ENCODE results near the gene PRKN. TPM values are rescaled to one million over a fixed set of nuclear protein-coding genes. Genes with fewer than 3 reads are reported as not detected.

Gene PRKN
- total and polyA plus RNA-seq, 5 donors from 2014 or later: 0.24 to 3.7 (median 2.5) TPM

DNA sequence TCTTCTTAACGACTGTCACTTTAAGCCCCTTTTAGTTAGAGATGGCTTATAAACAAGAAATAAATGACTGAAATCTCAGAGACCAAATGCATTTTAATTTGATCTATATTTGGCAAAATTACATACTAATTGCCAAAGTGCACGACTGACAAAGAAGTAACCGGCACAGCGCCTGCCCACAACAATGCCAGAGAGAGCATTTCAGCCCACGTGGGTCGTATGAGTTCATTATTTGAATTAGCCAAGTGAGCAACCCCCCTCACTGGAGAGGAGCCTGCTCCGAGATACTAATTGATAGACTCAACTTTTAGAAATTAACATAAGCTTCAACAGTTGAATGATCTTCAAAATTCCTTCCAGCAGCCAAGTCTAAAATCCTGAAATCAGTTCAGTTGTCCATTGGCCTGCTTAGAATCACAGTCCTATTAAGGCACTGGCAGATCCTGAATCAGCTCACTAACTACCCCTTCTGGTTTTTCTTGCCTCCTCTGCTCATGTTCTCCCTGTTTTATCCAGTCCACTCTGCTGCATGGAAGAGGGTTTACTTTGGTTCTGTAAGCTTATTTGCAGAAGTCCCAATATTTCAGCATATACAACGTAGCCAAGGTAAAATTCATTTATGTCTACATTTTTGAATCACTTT lies 934.6 kb downstream of the PRKN start:
- Mint-ChIP-seq H3K9me3 (peaks cover 0 to 13% (median 6%) of the 10 kb centered on the region in 7 donors), H3K4me1 (no peaks in the 10 kb centered on the region), H3K4me3 (no peak overlapping the region), H3K27ac (no peak overlapping the region), H3K27me3 (no peaks in the 10 kb centered on the region), H3K36me3 (no peaks in the 10 kb centered on the region)
- Histone ChIP-seq H3K36me3 (ENCODE audit: control insufficient read depth, insufficient read depth, low read length) (no peaks in the 10 kb centered on the region), H3K27me3 (ENCODE audit: control insufficient read depth, insufficient read depth, low read length) (no peaks in the 10 kb centered on the region), H3K27ac (ENCODE audit: insufficient read depth, low read length, poor library complexity, severe bottlenecking) (no peak overlapping the region), H3K4me1 (ENCODE audit: control insufficient read depth, insufficient read depth, low read length, poor library complexity, severe bottlenecking) (no peaks in the 10 kb centered on the region), H3K9me3 (ENCODE audit: control insufficient read depth in 2 of 2, low read length in 2 of 2) (no peaks in the 10 kb centered on the region), H3K4me3 (ENCODE audit: low read depth, low read length) (no peak overlapping the region)
- DNase-seq (no peak), ATAC-seq (ENCODE audit: low read depth in 2 of 2) (no peak)

GRCh38 chr6:161788531-161788930 lies 939.0 kb downstream of the PRKN start:
- Mint-ChIP-seq H3K27ac (no peak overlapping the region), H3K4me3 (no peak overlapping the region), H3K9me3 (peaks cover 0 to 10% (median 3%) of the 10 kb centered on the region in 7 donors), H3K27me3 (no peaks in the 10 kb centered on the region), H3K4me1 (no peaks in the 10 kb centered on the region), H3K36me3 (no peaks in the 10 kb centered on the region)
- no peaks in the 10 kb centered on the region for H3K4me1 ChIP-seq (ENCODE audit: control insufficient read depth, insufficient read depth, low read length, poor library complexity, severe bottlenecking)
- no peak overlapping the region for H3K27ac ChIP-seq (ENCODE audit: insufficient read depth, low read length, poor library complexity, severe bottlenecking)
- no peaks in the 10 kb centered on the region for H3K9me3 ChIP-seq (ENCODE audit: control insufficient read depth in 2 of 2, low read length in 2 of 2)
- H3K36me3 ChIP-seq (ENCODE audit: control insufficient read depth, insufficient read depth, low read length): no peaks in the 10 kb centered on the region
- no peaks in the 10 kb centered on the region for H3K27me3 ChIP-seq (ENCODE audit: control insufficient read depth, insufficient read depth, low read length)
- H3K4me3 ChIP-seq (ENCODE audit: low read depth, low read length): no peak overlapping the region
- no peak for DNase-seq
- no peak for ATAC-seq (ENCODE audit: low read depth in 2 of 2)

- Mint-ChIP-seq H3K9me3 (peaks cover 0 to 1% (median 0%) of the 10 kb centered on the region in 7 donors), H3K4me3 (no peak overlapping the region), H3K27me3 (no peaks in the 10 kb centered on the region), H3K4me1 (no peaks in the 10 kb centered on the region), H3K36me3 (no peaks in the 10 kb centered on the region), H3K27ac (no peak overlapping the region)
- no peaks in the 10 kb centered on the region for H3K27me3 ChIP-seq (ENCODE audit: control insufficient read depth, insufficient read depth, low read length)
- no peaks in the 10 kb centered on the region for H3K4me1 ChIP-seq (ENCODE audit: control insufficient read depth, insufficient read depth, low read length, poor library complexity, severe bottlenecking)
- H3K9me3 ChIP-seq (ENCODE audit: control insufficient read depth in 2 of 2, low read length in 2 of 2): no peaks in the 10 kb centered on the region
- no peaks in the 10 kb centered on the region for H3K36me3 ChIP-seq (ENCODE audit: control insufficient read depth, insufficient read depth, low read length)
- H3K27ac ChIP-seq (ENCODE audit: insufficient read depth, low read length, poor library complexity, severe bottlenecking): no peak overlapping the region
- ATAC-seq (ENCODE audit: low read depth in 2 of 2) (no peak), DNase-seq (no peak)
- H3K4me3 ChIP-seq (ENCODE audit: low read depth, low read length): no peak overlapping the region
These were observed 955.4 kb downstream of the PRKN start for GRCh38 chr6:161772176-161772575.

DNA sequence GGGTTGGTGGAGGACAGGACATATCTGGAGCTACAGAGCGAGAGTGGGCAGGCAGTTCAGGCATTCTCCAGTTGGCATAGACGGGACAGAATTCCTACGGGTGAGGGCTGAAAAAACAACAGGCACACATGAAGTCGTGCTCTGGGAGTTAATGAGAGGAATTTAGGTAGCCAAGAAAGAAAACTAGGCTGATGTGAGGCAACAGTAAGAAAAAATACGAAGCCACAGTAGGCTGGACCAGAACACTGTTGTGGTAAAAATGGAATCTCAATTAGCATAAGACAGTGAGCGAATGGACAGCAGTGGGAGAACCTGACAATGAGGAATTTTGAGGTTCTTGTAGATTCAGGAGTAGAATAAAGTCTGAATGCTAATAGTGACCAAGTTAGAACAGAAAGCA lies 965.6 kb downstream of the PRKN start:
- Mint-ChIP-seq H3K36me3 (peaks cover 4% of the 10 kb centered on the region), H3K9me3 (peaks cover 0 to 2% (median 0%) of the 10 kb centered on the region in 7 donors), H3K4me1 (no peaks in the 10 kb centered on the region), H3K4me3 (no peak overlapping the region), H3K27me3 (no peaks in the 10 kb centered on the region), H3K27ac (no peak overlapping the region)
- Histone ChIP-seq H3K36me3 (ENCODE audit: control insufficient read depth, insufficient read depth, low read length) (no peaks in the 10 kb centered on the region), H3K27ac (ENCODE audit: insufficient read depth, low read length, poor library complexity, severe bottlenecking) (no peak overlapping the region), H3K9me3 (ENCODE audit: control insufficient read depth in 2 of 2, low read length in 2 of 2) (no peaks in the 10 kb centered on the region), H3K4me1 (ENCODE audit: control insufficient read depth, insufficient read depth, low read length, poor library complexity, severe bottlenecking) (no peaks in the 10 kb centered on the region), H3K27me3 (ENCODE audit: control insufficient read depth, insufficient read depth, low read length) (no peaks in the 10 kb centered on the region), H3K4me3 (ENCODE audit: low read depth, low read length) (no peak overlapping the region)
- ATAC-seq (ENCODE audit: low read depth in 2 of 2): no peak
- DNase-seq: no peak

DNA sequence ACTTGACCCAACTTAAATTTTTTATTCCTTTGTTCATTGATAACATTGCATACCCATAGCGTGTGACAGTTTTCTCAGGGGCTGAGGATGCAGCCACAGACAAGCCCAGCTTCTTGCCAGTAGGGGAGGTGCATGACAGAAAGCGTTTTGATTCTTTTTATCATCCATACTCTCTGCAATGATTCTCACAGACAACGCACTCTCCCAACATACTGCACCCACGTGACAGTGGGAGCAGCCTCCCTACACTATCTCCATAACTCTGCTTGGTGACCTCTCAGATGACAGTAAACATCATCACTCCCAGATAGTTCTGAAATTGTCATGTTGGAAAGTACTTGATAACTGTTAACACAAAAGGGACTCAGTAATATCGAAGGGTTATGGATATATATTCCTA lies 972.5 kb downstream of the PRKN start:
- Histone ChIP-seq H3K9me3 (ENCODE audit: control insufficient read depth in 2 of 2, low read length in 2 of 2) (no peaks in the 10 kb centered on the region), H3K4me3 (ENCODE audit: low read depth, low read length) (no peak overlapping the region), H3K27ac (ENCODE audit: insufficient read depth, low read length, poor library complexity, severe bottlenecking) (no peak overlapping the region), H3K27me3 (ENCODE audit: control insufficient read depth, insufficient read depth, low read length) (no peaks in the 10 kb centered on the region), H3K36me3 (ENCODE audit: control insufficient read depth, insufficient read depth, low read length) (no peaks in the 10 kb centered on the region), H3K4me1 (ENCODE audit: control insufficient read depth, insufficient read depth, low read length, poor library complexity, severe bottlenecking) (no peaks in the 10 kb centered on the region)
- ATAC-seq (ENCODE audit: low read depth in 2 of 2): no peak
- Mint-ChIP-seq H3K9me3 (peaks cover 0 to 5% (median 0%) of the 10 kb centered on the region in 7 donors), H3K27ac (no peak overlapping the region), H3K4me1 (no peaks in the 10 kb centered on the region), H3K4me3 (no peak overlapping the region), H3K36me3 (no peaks in the 10 kb centered on the region), H3K27me3 (no peaks in the 10 kb centered on the region)
- no peak for DNase-seq

DNA sequence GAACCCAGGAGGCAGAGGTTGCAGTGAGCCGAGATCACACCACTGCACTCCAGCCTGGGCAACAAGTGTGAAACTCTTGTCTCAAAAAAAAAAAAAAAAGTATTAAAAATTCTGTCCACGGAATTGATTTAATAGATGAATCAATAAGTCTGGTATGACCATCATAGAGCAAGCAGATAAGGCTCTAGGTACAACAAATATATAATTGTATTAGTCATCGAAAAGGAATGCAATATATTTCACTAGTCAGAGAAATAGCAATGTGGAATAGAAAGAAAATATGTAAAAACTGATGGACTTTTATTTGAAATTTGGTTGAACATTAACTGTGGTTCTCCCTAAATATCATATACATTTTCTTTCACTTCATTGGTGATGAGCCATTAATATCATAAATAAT lies 976.9 kb downstream of the PRKN start:
- peaks cover 0 to 5% (median 0%) of the 10 kb centered on the region in 7 donors for H3K9me3 Mint-ChIP-seq
- H3K4me3 Mint-ChIP-seq: no peak overlapping the region
- no peak overlapping the region for H3K27ac Mint-ChIP-seq
- H3K27me3 Mint-ChIP-seq: no peaks in the 10 kb centered on the region
- DNase-seq (no peak), ATAC-seq (ENCODE audit: low read depth in 2 of 2) (no peak)
- Histone ChIP-seq H3K27me3 (ENCODE audit: control insufficient read depth, insufficient read depth, low read length) (no peaks in the 10 kb centered on the region), H3K4me3 (ENCODE audit: low read depth, low read length) (no peak overlapping the region), H3K27ac (ENCODE audit: insufficient read depth, low read length, poor library complexity, severe bottlenecking) (no peak overlapping the region), H3K4me1 (ENCODE audit: control insufficient read depth, insufficient read depth, low read length, poor library complexity, severe bottlenecking) (no peaks in the 10 kb centered on the region), H3K36me3 (ENCODE audit: control insufficient read depth, insufficient read depth, low read length) (no peaks in the 10 kb centered on the region), H3K9me3 (ENCODE audit: control insufficient read depth in 2 of 2, low read length in 2 of 2) (no peaks in the 10 kb centered on the region)
- no peaks in the 10 kb centered on the region for H3K4me1 Mint-ChIP-seq
- no peaks in the 10 kb centered on the region for H3K36me3 Mint-ChIP-seq

GRCh38 chr6:161749576-161749975 lies 978.0 kb downstream of the PRKN start:
- no peak overlapping the region for H3K4me3 ChIP-seq (ENCODE audit: low read depth, low read length)
- H3K9me3 ChIP-seq (ENCODE audit: control insufficient read depth in 2 of 2, low read length in 2 of 2): no peaks in the 10 kb centered on the region
- H3K27me3 ChIP-seq (ENCODE audit: control insufficient read depth, insufficient read depth, low read length): no peaks in the 10 kb centered on the region
- no peak overlapping the region for H3K27ac ChIP-seq (ENCODE audit: insufficient read depth, low read length, poor library complexity, severe bottlenecking)
- Mint-ChIP-seq H3K4me3 (no peak overlapping the region), H3K27ac (no peak overlapping the region), H3K9me3 (peaks cover 0 to 5% (median 0%) of the 10 kb centered on the region in 7 donors), H3K36me3 (no peaks in the 10 kb centered on the region), H3K27me3 (no peaks in the 10 kb centered on the region), H3K4me1 (no peaks in the 10 kb centered on the region)
- ATAC-seq (ENCODE audit: low read depth in 2 of 2) (no peak), DNase-seq (no peak)
- H3K4me1 ChIP-seq (ENCODE audit: control insufficient read depth, insufficient read depth, low read length, poor library complexity, severe bottlenecking): no peaks in the 10 kb centered on the region
- H3K36me3 ChIP-seq (ENCODE audit: control insufficient read depth, insufficient read depth, low read length): no peaks in the 10 kb centered on the region
